Measurements from ENCODE around the gene MORN1. TPM values are rescaled to one million over a fixed set of nuclear protein-coding genes. Genes with fewer than 3 reads are reported as not detected.

The MORN1 gene
- total and polyA plus RNA-seq, 10 donors = 1.9 to 13.5 (median 6.9) TPM

DNA sequence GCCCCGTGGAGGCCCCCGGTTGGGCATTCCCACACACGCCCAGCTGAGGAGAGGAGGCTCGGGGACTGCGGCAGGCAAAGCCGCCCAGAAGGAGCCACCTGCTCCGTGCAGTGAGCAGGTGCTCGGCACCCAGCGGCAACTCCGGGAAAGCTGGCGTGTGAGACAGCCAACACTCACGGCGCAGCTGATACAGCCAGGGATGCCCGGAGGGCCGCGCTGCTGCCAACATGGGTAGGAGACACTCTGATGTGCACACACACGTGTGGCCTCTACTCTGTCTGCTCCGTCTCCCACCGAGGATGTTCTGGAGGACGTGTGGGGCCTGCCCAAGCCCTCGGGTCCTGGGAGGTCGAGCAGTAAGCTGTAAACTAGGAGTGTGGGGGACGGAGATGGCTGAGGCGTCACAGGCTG lies 12.9 kb downstream of the MORN1 start:
- H3K9me3 ChIP-seq = no peaks in the 10 kb centered on the region
- intact Hi-C loops (cut with DNase I; ENCODE audit: low total_unique reads) = no loop called here
- peaks cover 0 to 32% (median 15%) of the 10 kb centered on the region in 6 donors for H3K4me1 ChIP-seq
- no peaks in the 10 kb centered on the region for H3K27me3 ChIP-seq (replicated peaks in 1 of 7)
- WGBS, 5 donors = 87 to 94% (median 89%) methylated on average over 14 to 24 of the region's 24 CpGs
- no peak overlapping the region for H3K4me3 ChIP-seq
- H3K36me3 ChIP-seq = no peaks in the 10 kb centered on the region
- TF ChIP-seq POLR2AphosphoS5 (IDR thresholded peaks at IDR 0.05) = no peak
- TF ChIP-seq POLR2A (IDR thresholded peaks at IDR 0.05) = no peak
- TF ChIP-seq, protein P1, sequence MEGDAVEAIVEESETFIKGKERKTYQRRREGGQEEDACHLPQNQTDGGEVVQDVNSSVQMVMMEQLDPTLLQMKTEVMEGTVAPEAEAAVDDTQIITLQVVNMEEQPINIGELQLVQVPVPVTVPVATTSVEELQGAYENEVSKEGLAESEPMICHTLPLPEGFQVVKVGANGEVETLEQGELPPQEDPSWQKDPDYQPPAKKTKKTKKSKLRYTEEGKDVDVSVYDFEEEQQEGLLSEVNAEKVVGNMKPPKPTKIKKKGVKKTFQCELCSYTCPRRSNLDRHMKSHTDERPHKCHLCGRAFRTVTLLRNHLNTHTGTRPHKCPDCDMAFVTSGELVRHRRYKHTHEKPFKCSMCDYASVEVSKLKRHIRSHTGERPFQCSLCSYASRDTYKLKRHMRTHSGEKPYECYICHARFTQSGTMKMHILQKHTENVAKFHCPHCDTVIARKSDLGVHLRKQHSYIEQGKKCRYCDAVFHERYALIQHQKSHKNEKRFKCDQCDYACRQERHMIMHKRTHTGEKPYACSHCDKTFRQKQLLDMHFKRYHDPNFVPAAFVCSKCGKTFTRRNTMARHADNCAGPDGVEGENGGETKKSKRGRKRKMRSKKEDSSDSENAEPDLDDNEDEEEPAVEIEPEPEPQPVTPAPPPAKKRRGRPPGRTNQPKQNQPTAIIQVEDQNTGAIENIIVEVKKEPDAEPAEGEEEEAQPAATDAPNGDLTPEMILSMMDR (IDR thresholded peaks at IDR 0.05 in 8 of 11, conservative IDR thresholded peaks at IDR 0.05 in 3 of 11) = no peak
- peak; percentile 69 for DNase-seq
- H3K27ac ChIP-seq = no peak overlapping the region

DNA sequence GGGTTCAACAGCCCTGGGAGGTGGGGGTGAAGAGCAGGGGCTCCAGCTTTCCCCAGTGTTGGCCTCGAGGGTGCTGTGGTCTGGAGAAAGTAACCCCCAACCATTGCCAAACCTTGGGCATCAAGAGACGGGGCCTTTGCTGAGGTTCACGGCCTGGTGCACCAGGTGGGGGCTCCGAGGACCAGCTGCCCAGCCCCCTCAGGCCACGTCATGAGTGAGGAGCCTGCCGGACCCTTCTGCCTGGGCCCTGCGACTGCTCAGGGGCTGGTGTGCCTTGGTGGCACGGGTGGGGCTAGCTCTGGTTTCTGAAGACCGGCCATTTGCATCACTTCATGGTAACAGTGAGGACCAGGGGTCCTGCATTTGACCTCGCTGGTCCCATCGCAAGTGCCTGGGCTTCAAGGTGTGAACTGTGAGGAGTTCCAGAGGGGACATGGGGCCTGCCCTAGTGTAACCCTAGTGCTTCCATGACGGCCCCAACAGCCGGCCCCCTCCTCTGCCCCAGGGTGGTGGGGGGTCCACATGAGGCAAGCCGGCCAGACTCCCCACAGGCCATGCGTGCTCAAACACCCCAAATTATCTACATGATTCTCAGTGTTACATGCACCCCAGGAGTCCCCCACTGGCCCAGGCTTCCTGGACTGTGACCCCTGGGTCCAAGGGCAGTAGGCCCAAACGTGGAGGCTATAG lies 13.5 kb downstream of the MORN1 start:
- Histone ChIP-seq H3K4me3 (no peak overlapping the region), H3K36me3 (no peaks in the 10 kb centered on the region), H3K9me3 (no peaks in the 10 kb centered on the region), H3K27me3 (replicated peaks in 1 of 7) (no peaks in the 10 kb centered on the region), H3K4me1 (peaks cover 0 to 32% (median 15%) of the 10 kb centered on the region in 6 donors), H3K27ac (no peak overlapping the region)
- TF ChIP-seq POLR2A (IDR thresholded peaks at IDR 0.05) = no peak
- TF ChIP-seq, protein P1 (IDR thresholded peaks at IDR 0.05 in 8 of 11, conservative IDR thresholded peaks at IDR 0.05 in 3 of 11) = no peak
- TF ChIP-seq POLR2AphosphoS5 (IDR thresholded peaks at IDR 0.05) = no peak
- peak; percentile 56 for DNase-seq
- WGBS, 5 donors = 85 to 92% (median 88%) methylated on average over 13 to 16 of the region's 16 CpGs
- intact Hi-C loops (cut with DNase I; ENCODE audit: low total_unique reads) = no loop called here

DNA sequence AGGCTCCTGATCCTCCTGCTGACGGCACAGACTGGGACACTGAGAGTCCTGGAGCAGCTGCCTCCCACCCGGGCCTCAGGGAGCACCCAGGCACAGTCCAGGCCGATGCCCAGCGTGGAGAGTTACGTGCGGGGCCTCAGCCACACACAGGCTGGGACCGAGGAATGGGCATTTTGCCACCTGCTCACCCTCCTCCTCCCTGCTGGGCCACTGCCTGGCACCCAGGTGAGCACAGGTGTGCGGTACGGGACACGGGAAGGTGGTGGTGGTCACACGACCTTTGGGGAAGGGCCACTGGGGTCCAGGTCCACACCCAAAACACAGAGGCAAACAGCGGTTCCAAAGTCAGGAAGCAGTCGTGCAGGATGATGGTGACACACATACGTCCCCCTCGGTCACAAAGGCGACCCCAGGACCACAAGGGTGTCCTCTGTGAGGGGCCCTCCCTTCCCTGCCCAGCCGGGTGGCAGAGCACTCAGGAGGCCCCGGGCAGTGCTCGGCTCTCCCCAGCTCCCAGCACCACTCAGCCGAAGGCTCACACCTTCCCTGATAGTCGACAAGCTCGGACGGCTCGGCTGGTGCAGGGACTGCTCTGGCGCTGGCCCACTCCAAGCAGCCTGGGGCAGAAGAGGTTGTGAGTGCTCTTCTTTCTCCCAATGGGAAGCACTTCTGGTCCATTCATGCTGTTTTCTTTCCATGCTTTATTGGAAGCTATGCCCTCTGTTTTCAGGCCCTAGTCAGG lies 14.3 kb downstream of the MORN1 start:
- peak; percentile 59 for DNase-seq
- TF ChIP-seq, protein P1 (IDR thresholded peaks at IDR 0.05 in 8 of 11, conservative IDR thresholded peaks at IDR 0.05 in 3 of 11) = no peak
- TF ChIP-seq POLR2AphosphoS5 (IDR thresholded peaks at IDR 0.05) (no peak), POLR2A (IDR thresholded peaks at IDR 0.05) (no peak)
- H3K4me3 ChIP-seq = no peak overlapping the region
- H3K27me3 ChIP-seq (replicated peaks in 1 of 7) = no peaks in the 10 kb centered on the region
- intact Hi-C loops (cut with DNase I; ENCODE audit: low total_unique reads) = no loop called here
- no peaks in the 10 kb centered on the region for H3K9me3 ChIP-seq
- peaks cover 0 to 26% (median 11%) of the 10 kb centered on the region in 6 donors for H3K4me1 ChIP-seq
- H3K36me3 ChIP-seq = peaks cover 0 to 2% (median 0%) of the 10 kb centered on the region in 6 donors
- no peak overlapping the region for H3K27ac ChIP-seq
- WGBS, 5 donors = 83 to 93% (median 88%) methylated on average over 24 to 25 of the region's 25 CpGs

DNA sequence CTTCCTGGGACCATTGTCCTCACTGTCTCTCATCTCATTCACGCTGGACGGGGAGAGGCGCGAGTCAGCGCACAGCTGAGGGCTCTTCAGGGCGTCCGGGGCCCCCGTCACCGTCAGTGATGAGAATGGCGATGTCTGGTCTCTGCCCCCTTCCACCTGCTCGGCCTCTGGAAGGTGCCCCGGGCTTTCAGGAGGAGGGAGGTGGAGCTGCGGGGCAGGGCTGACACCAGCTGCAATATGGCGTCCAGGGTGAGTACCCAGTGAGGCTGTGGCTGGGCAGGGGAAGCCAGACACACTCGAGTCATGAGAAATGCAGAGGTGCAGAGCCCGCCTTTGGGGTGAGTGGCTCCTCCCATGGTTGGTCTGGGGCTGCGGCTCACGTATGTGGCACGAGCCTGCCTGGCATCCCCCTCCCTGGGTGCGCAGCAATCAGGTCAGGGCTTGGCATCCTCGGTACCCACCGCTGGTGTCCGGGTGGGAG lies 15.1 kb downstream of the MORN1 start:
- Histone ChIP-seq H3K27ac (no peak overlapping the region), H3K27me3 (replicated peaks in 1 of 7) (no peaks in the 10 kb centered on the region), H3K4me3 (no peak overlapping the region), H3K36me3 (peaks cover 0 to 7% (median 0%) of the 10 kb centered on the region in 6 donors), H3K9me3 (no peaks in the 10 kb centered on the region), H3K4me1 (peaks cover 0 to 18% (median 3%) of the 10 kb centered on the region in 6 donors)
- DNase-seq = peak; percentile 64
- TF ChIP-seq, protein P1 (IDR thresholded peaks at IDR 0.05 in 8 of 11, conservative IDR thresholded peaks at IDR 0.05 in 3 of 11) = no peak
- no peak for TF ChIP-seq POLR2A (IDR thresholded peaks at IDR 0.05)
- TF ChIP-seq POLR2AphosphoS5 (IDR thresholded peaks at IDR 0.05) = no peak
- 87 to 95% (median 90%) methylated on average over 14 to 23 of the region's 23 CpGs for WGBS, 5 donors
- intact Hi-C loops (cut with DNase I; ENCODE audit: low total_unique reads) = no loop called here
